H1 (cell line): Measurements from ENCODE around the gene IARS2. TPM values are rescaled to one million over a fixed set of nuclear protein-coding genes. Genes with fewer than 3 reads are reported as not detected.

Source experiments
- CTCF ChIA-PET: fragments of 300-600 bp; sonication (Branson Sonifier 250); formaldehyde crosslinking; loops from one replicate; lab custom pipeline; 2021; ENCODE audit not compliant: partially characterized antibody; lab: Charles Lee
- POLR2A ChIA-PET: fragments of 300-600 bp; sonication (Branson Sonifier 250); formaldehyde crosslinking; loops from one replicate; lab custom pipeline; 2021; ENCODE audit warnings: inconsistent platforms; ENCODE audit not compliant: partially characterized antibody; lab: Charles Lee
- DNase-seq, 2 experiments: peaks; one replicate each; pipeline versions ENCODE4 v3.0.0 to v3.0.0-alpha.2; 2010 to 2022; ENCODE audit warnings: low spot score in 2 of 2, low read depth in 1 of 2, mixed read lengths in 1 of 2
- FAIRE-seq: peaks from 2 replicates; lab custom pipeline; 2011; peaks lifted over from hg19 to GRCh38; lab: Jason Lieb, UNC
- H2AFZ ChIP-seq: 2 replicates; pipeline ENCODE4 v1.8.1; 2012; ENCODE audit warnings: low read length, inconsistent platforms
- H2AK5ac ChIP-seq: 2 replicates; pipeline ENCODE4 v1.6.1; 2013; ENCODE audit warnings: low read depth, low read length
- H2BK120ac ChIP-seq: replicated peaks from 2 replicates; pipeline ENCODE3; 2013; ENCODE audit warnings: low read depth, low read length, inconsistent platforms
- H2BK12ac ChIP-seq: 2 replicates; pipeline ENCODE4 v1.6.1; 2013; ENCODE audit warnings: low read depth, low read length
- H2BK15ac ChIP-seq: 2 replicates; pipeline ENCODE4 v1.6.1; 2013; ENCODE audit warnings: low read length
- H2BK20ac ChIP-seq: 2 replicates; pipeline ENCODE4 v1.6.1; 2013; ENCODE audit warnings: low read length
- H2BK5ac ChIP-seq: 2 replicates; pipeline ENCODE4 v1.6.1; 2013; ENCODE audit warnings: low read depth, low read length
- H3K14ac ChIP-seq: 2 replicates; pipeline ENCODE4 v1.6.1; 2013; ENCODE audit warnings: inconsistent platforms; ENCODE audit not compliant: insufficient read length
- H3K18ac ChIP-seq: 2 replicates; pipeline ENCODE4 v1.6.1; 2013; ENCODE audit warnings: low read length; ENCODE audit errors: extremely low read depth
- H3K23ac ChIP-seq: 2 replicates; pipeline ENCODE4 v1.6.1; 2013; ENCODE audit warnings: inconsistent platforms; ENCODE audit not compliant: insufficient read length
- H3K23me2 ChIP-seq: 2 replicates; pipeline ENCODE4 v1.6.1; 2013; ENCODE audit warnings: low read depth, low read length
- H3K27ac ChIP-seq: 2 replicates; pipeline ENCODE4 v1.6.1; 2011; ENCODE audit warnings: low read depth, low read length, inconsistent platforms
- H3K27me3 ChIP-seq, 4 experiments: replicated peaks in 1 of 4; 1 replicate in 1 of 4; 2 replicates in 3 of 4; pipeline versions ENCODE4 v1.6.1 to v1.8.1; 2011 to 2013; ENCODE audit warnings: low read length in 3 of 4, mild to moderate bottlenecking in 3 of 4, inconsistent platforms in 2 of 4, mixed read lengths in 2 of 4, moderate library complexity in 1 of 4; ENCODE audit not compliant: control insufficient read depth in 3 of 4, insufficient read depth in 3 of 4; ENCODE audit errors: extremely low read depth in 1 of 4
- H3K36me3 ChIP-seq, 4 experiments: 2 replicates each; pipeline versions ENCODE4 v1.6.1 to v1.8.1; 2011 to 2013; ENCODE audit warnings: mild to moderate bottlenecking in 4 of 4, low read length in 3 of 4, moderate library complexity in 2 of 4, control low read depth in 1 of 4, inconsistent platforms in 1 of 4; ENCODE audit not compliant: insufficient read depth in 4 of 4, control insufficient read depth in 2 of 4
- H3K4ac ChIP-seq: replicated peaks from 2 replicates; pipeline ENCODE3; 2013; ENCODE audit warnings: low read length, low read depth, mixed read lengths, inconsistent platforms; ENCODE audit not compliant: insufficient read length
- H3K4me1 ChIP-seq, 4 experiments: replicated peaks in 1 of 4; 1 replicate in 1 of 4; 2 replicates in 3 of 4; pipeline versions ENCODE4 v1.6.1 to v1.8.1; 2011 to 2013; ENCODE audit warnings: low read length in 3 of 4, inconsistent platforms in 2 of 4, mixed read lengths in 1 of 4; ENCODE audit not compliant: insufficient read depth in 4 of 4, control insufficient read depth in 3 of 4
- H3K4me2 ChIP-seq, 2 experiments: 2 replicates each; pipeline versions ENCODE4 v1.6.1 to v1.8.1; 2011 to 2013; ENCODE audit warnings: low read depth in 2 of 2, low read length in 2 of 2, control low read depth in 1 of 2, inconsistent platforms in 1 of 2, mild to moderate bottlenecking in 1 of 2; ENCODE audit not compliant: insufficient read depth in 1 of 2
- H3K4me3 ChIP-seq, 4 experiments: fragments of 200-600, 300-600 bp in 1 of 4; sonication (generic), shearing (Covaris generic), sonication (Bioruptor Twin) in 1 of 4; 2 replicates each; pipeline versions ENCODE4 v1.5.1 to v1.8.1; 2011 to 2016; ENCODE audit warnings: low read length in 4 of 4, low read depth in 3 of 4, control low read depth in 2 of 4, inconsistent platforms in 2 of 4, mild to moderate bottlenecking in 2 of 4, mixed read lengths in 1 of 4, moderate library complexity in 1 of 4; ENCODE audit not compliant: insufficient read depth in 2 of 4; ENCODE audit errors: extremely low read depth in 1 of 4
- H3K56ac ChIP-seq: replicated peaks from 2 replicates; pipeline ENCODE3; 2013; ENCODE audit warnings: low read depth, mild to moderate bottlenecking, mixed read lengths, low read length, inconsistent platforms; ENCODE audit not compliant: insufficient read length
- H3K79me1 ChIP-seq: 2 replicates; pipeline ENCODE4 v1.6.1; 2013; ENCODE audit warnings: low read depth, low read length, control low read depth
- H3K79me2 ChIP-seq, 2 experiments: 2 replicates each; pipeline versions ENCODE4 v1.6.1 to v1.8.1; 2012 to 2013; ENCODE audit warnings: low read length in 2 of 2, mild to moderate bottlenecking in 2 of 2, inconsistent platforms in 1 of 2; ENCODE audit not compliant: insufficient read depth in 2 of 2, control insufficient read depth in 1 of 2
- H3K9ac ChIP-seq, 4 experiments: replicated peaks in 1 of 4; 1 replicate in 1 of 4; 2 replicates in 3 of 4; pipeline versions ENCODE4 v1.6.1 to v1.8.1; 2011 to 2013; ENCODE audit warnings: low read depth in 3 of 4, low read length in 3 of 4, control low read depth in 2 of 4, mild to moderate bottlenecking in 2 of 4, moderate library complexity in 2 of 4, inconsistent platforms in 1 of 4; ENCODE audit errors: extremely low read depth in 1 of 4
- H3K9me3 ChIP-seq, 2 experiments: 2 replicates each; pipeline versions ENCODE4 v1.6.1 to v1.8.1; 2012 to 2013; ENCODE audit warnings: mild to moderate bottlenecking in 2 of 2, moderate library complexity in 2 of 2, control low read depth in 1 of 2, inconsistent platforms in 1 of 2, low read depth in 1 of 2, low read length in 1 of 2, mixed read lengths in 1 of 2; ENCODE audit not compliant: insufficient read depth in 2 of 2
- H4K20me1 ChIP-seq, 2 experiments: replicated peaks in 1 of 2; 2 replicates each; pipeline versions ENCODE3 to v1.8.1; 2011 to 2013; ENCODE audit warnings: inconsistent platforms in 2 of 2, low read length in 2 of 2, mild to moderate bottlenecking in 1 of 2; ENCODE audit not compliant: insufficient read depth in 2 of 2, control insufficient read depth in 1 of 2
- H4K5ac ChIP-seq: 2 replicates; pipeline ENCODE4 v1.6.1; 2013; ENCODE audit warnings: low read length, low read depth, mixed read lengths, inconsistent platforms; ENCODE audit not compliant: insufficient read length
- H4K8ac ChIP-seq: 2 replicates; pipeline ENCODE4 v1.8.0; 2013; ENCODE audit warnings: mild to moderate bottlenecking, moderate library complexity, low read length, inconsistent platforms; ENCODE audit not compliant: insufficient read depth; ENCODE audit errors: extremely low read depth
- H4K91ac ChIP-seq: replicated peaks from 2 replicates; pipeline ENCODE3; 2013; ENCODE audit warnings: low read length, mixed read lengths, inconsistent platforms; ENCODE audit not compliant: insufficient read length
- CREB1 ChIP-seq: IDR thresholded peaks from 2 replicates; pipeline ENCODE4 v1.6.1; 2012; ENCODE audit warnings: inconsistent platforms
- SP4 ChIP-seq: IDR thresholded peaks from 2 replicates; pipeline ENCODE4 v1.6.1; 2012; ENCODE audit warnings: low read length, inconsistent platforms
- WGBS, 2 experiments: shearing (Covaris generic) in 1 of 2; methylation state at CpG; one replicate each; pipeline versions ENCODE4 v1.1.6 to v1.1.7; 2013 to 2015; ENCODE audit warnings: low lambda C conversion rate in 2 of 2, mixed read lengths in 2 of 2, inconsistent platforms in 1 of 2, low coverage in 1 of 2, missing lambda C conversion rate in 1 of 2; ENCODE audit not compliant: insufficient replicate concordance in 2 of 2, insufficient coverage in 1 of 2, insufficient read length in 1 of 2; ENCODE audit errors: extremely low coverage in 1 of 2, missing lambda C conversion rate in 1 of 2; 5-methylcytosine and 5-hydroxymethylcytosine counted together
- polyA plus RNA-seq, 7 experiments: library from polyadenylated mRNA; depleted of rRNA in 3 of 7; stranded (reverse) in 5 of 7; unstranded in 2 of 7; fragments of >200 nt in 5 of 7; fragments of 200-250 nt in 2 of 7; gene quantifications; 1 replicate in 5 of 7; 2 replicates in 1 of 7; 4 replicates in 1 of 7; pipeline versions ENCODE4 v1.2.1 to v1.2.3, GENCODE V29; 2011 to 2013; ENCODE audit warnings: missing spikeins in 2 of 7, mixed read lengths in 2 of 7
- total RNA-seq: library from RNA; stranded (reverse); fragmentation: NEBNext Ultra II Directional; extraction: Animal tissue kit (Norgen Biotek cat#: 25700); gene quantifications from 2 replicates; pipeline ENCODE4 v1.2.1, GENCODE V29; 2021

The IARS2 gene
- total and polyA plus RNA-seq, 2 of the 8 experiments (the other 6 are each of a cell fraction or from before 2014, with no cell fraction given) = 15.0 to 69.8 TPM

DNA sequence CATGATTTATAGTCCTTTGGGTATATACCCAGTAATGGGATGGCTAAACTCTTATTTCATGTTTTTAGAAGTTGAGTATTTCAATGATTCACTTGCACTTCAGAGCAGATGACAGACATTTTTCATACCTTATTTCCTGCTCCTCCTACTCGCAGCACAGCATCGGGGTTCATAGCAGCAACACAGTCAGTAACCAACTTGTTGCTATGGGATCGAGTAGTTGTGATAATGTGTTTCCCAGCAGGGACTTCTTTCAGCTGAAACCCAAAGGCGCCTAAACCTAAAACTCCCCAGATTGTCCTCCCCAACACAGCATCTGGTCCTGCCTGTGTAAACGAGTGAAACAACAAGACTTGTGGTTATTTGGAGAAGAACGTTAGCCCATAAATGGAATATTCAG lies 31.3 kb upstream of the IARS2 start:
- H2AK5ac ChIP-seq = peak overlapping the region; percentile 9; the same call in 1 of the 2 replicates
- H2BK12ac ChIP-seq = no peak overlapping the region
- no peaks in the 10 kb centered on the region for H3K27me3 ChIP-seq
- H3K79me1 ChIP-seq = no peaks in the 10 kb centered on the region
- H3K9me3 ChIP-seq = no peaks in the 10 kb centered on the region
- no peak overlapping the region for H4K8ac ChIP-seq
- no peak overlapping the region for H3K27ac ChIP-seq
- no peaks in the 10 kb centered on the region for H4K20me1 ChIP-seq
- FAIRE-seq = no peak
- H3K56ac ChIP-seq = no peak overlapping the region
- DNase-seq = no peak
- H3K4ac ChIP-seq = no peak overlapping the region
- ChIA-PET POLR2A (no interaction called here), CTCF (no interaction called here)
- no peak overlapping the region for H4K91ac ChIP-seq
- H3K18ac ChIP-seq = no peak overlapping the region
- no peak overlapping the region for H2BK120ac ChIP-seq
- H3K79me2 ChIP-seq = no peaks in the 10 kb centered on the region
- no peak overlapping the region for H2BK15ac ChIP-seq
- H2BK20ac ChIP-seq = no peak overlapping the region
- H3K4me3 ChIP-seq = no peak overlapping the region
- no peak overlapping the region for H3K23ac ChIP-seq
- no peak overlapping the region for H3K4me2 ChIP-seq
- no peak overlapping the region for H3K14ac ChIP-seq
- no peak overlapping the region for H2BK5ac ChIP-seq
- WGBS, 2 experiments = 88% methylated on average over 6 of the region's 6 CpGs; no CpG with 5 or more reads in 1 of the 2 experiments
- H2AFZ ChIP-seq = no peak overlapping the region
- no peak for TF ChIP-seq CREB1
- no peak for TF ChIP-seq SP4
- no peak overlapping the region for H4K5ac ChIP-seq
- 0 out of 7 replicates have a peak, but pooled peaks cover 0 to 3% (median 0%) of the 10 kb centered on the region in 4 experiments for H3K4me1 ChIP-seq
- peaks cover 0 to 27% (median 1%) of the 10 kb centered on the region in 4 experiments; a peak in 3 of 8 replicates for H3K36me3 ChIP-seq
- H3K23me2 ChIP-seq = no peaks in the 10 kb centered on the region
- H3K9ac ChIP-seq = no peak overlapping the region
